H1 (cell line): ENCODE results near the gene RPL19.

Experiments used
- CTCF ChIP-seq, 3 experiments: IDR thresholded peaks; 1 replicate in 2 of 3; 2 replicates in 1 of 3; pipeline versions ENCODE4 v1.5.1 to v1.6.1; 2011; ENCODE audit warnings: low read length in 3 of 3, mild to moderate bottlenecking in 3 of 3, inconsistent platforms in 2 of 3, low read depth in 1 of 3, moderate library complexity in 1 of 3; ENCODE audit not compliant: insufficient read depth in 1 of 3; ENCODE audit errors: control extremely low read depth in 1 of 3
- PHF8 ChIP-seq: fragments of 200-600 bp; sonication (generic); conservative IDR thresholded peaks from 2 replicates; pipeline ENCODE4 v1.7.1; 2012; ENCODE audit warnings: low read depth, mild to moderate bottlenecking, inconsistent platforms, low read length, moderate library complexity
- POLR2AphosphoS5 ChIP-seq: IDR thresholded peaks from 2 replicates; pipeline ENCODE4 v1.6.1; 2011; ENCODE audit warnings: low read depth, low read length
- TAF1 ChIP-seq: IDR thresholded peaks from 2 replicates; pipeline ENCODE4 v1.6.1; 2011; ENCODE audit warnings: mild to moderate bottlenecking, low read depth, low read length
- ZNF274 ChIP-seq: IDR thresholded peaks from 2 replicates; pipeline ENCODE4 v1.7.0; 2012; ENCODE audit warnings: low read length, borderline replicate concordance; ENCODE audit errors: extremely low read depth

GRCh38 chr17:39195568-39196160 is 4.4 kb upstream of the RPL19 start:
- TF ChIP-seq ZNF274 (no peak), PHF8 (no peak), CTCF (IDR thresholded peaks at IDR 0.05; ENCODE audit: control extremely low read depth in 1 of 3, insufficient read depth in 1 of 3, low read depth in 1 of 3, low read length in 3 of 3) (no peak), TAF1 (no peak), POLR2AphosphoS5 (no peak)
